H1 (cell line): ENCODE measurements around the gene PROK1. TPM values are rescaled to one million over a fixed set of nuclear protein-coding genes. Genes with fewer than 3 reads are reported as not detected.

ENCODE experiments used
- BCL11A ChIP-seq, 2 experiments: IDR thresholded peaks; one replicate each; pipeline ENCODE4 v1.6.1; 2011; ENCODE audit warnings: low read depth in 2 of 2, low read length in 2 of 2, mild to moderate bottlenecking in 2 of 2
- CREB1 ChIP-seq: IDR thresholded peaks from 2 replicates; pipeline ENCODE4 v1.6.1; 2012; ENCODE audit warnings: inconsistent platforms
- MAFK ChIP-seq: IDR thresholded peaks from 2 replicates; pipeline ENCODE4 v1.6.1; 2012; ENCODE audit warnings: low read depth, mild to moderate bottlenecking, improper control_type of control experiment, low read length
- POLR2A ChIP-seq, 2 experiments: IDR thresholded peaks; 1 replicate in 1 of 2; 2 replicates in 1 of 2; pipeline ENCODE4 v1.6.1; 2011; ENCODE audit warnings: low read depth in 2 of 2, low read length in 2 of 2, mild to moderate bottlenecking in 2 of 2; ENCODE audit errors: control extremely low read depth in 1 of 2
- POLR2AphosphoS5 ChIP-seq: IDR thresholded peaks from 2 replicates; pipeline ENCODE4 v1.6.1; 2011; ENCODE audit warnings: low read depth, low read length
- SP2 ChIP-seq: IDR thresholded peaks from 2 replicates; pipeline ENCODE4 v1.6.1; 2012; ENCODE audit warnings: mild to moderate bottlenecking, low read length, inconsistent platforms
- ZNF274 ChIP-seq: IDR thresholded peaks from 2 replicates; pipeline ENCODE4 v1.7.0; 2012; ENCODE audit warnings: low read length, borderline replicate concordance; ENCODE audit errors: extremely low read depth
- polyA plus RNA-seq, 7 experiments: library from polyadenylated mRNA; depleted of rRNA in 3 of 7; stranded (reverse) in 5 of 7; unstranded in 2 of 7; fragments of >200 nt in 5 of 7; fragments of 200-250 nt in 2 of 7; gene quantifications; 1 replicate in 5 of 7; 2 replicates in 1 of 7; 4 replicates in 1 of 7; pipeline versions ENCODE4 v1.2.1 to v1.2.3, GENCODE V29; 2011 to 2013; ENCODE audit warnings: missing spikeins in 2 of 7, mixed read lengths in 2 of 7
- total RNA-seq: library from RNA; stranded (reverse); fragmentation: NEBNext Ultra II Directional; extraction: Animal tissue kit (Norgen Biotek cat#: 25700); gene quantifications from 2 replicates; pipeline ENCODE4 v1.2.1, GENCODE V29; 2021

The PROK1 gene
- total and polyA plus RNA-seq, 2 of the 8 experiments (the other 6 are each of a cell fraction or from before 2014, with no cell fraction given) = 0.12 TPM; not detected in 1

DNA sequence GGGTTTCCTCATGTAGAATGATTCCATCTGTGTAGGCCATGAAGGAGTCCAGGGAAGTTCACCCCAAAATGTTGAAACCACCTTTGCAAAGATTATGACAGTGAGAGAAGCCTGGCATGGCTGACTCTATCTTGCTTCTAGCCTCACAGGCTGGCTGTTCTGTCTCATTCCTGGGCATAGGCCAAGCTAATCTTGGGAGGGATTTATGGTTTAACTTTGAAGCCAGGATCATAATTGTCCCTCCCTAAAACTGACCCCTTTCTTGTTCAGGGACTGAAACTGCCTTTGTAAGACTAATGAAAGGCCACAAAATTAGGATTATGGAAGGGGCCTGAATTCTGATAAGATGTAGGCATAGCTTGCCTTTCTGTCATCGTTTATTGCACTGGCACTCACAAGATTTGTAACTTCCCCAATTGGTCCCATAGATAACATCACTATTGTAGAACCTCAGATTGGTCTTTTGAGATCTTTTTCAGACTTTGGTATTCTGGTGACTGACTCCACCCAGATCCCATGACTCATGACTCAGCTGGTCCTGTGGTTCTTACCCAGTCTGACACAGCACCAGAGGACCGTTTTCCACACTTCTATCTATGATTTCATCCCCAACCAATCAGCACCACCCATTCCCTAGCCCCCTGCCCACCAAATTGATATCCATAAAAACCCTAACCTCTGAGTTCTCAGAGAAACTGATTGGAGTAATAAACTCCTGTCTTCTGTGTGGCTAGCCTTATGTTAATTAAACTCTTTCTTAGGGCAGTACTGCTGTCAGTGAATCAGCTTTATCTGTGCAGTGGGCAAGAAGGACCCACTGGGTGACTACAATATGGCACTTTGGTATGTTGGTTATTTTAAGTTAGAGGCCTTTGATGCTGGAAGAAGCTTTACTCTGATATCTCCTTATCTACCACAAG, 29.8 kb upstream of the PROK1 start (continued):
- no peak for TF ChIP-seq ZNF274
- TF ChIP-seq MAFK = no peak
- TF ChIP-seq SP2 = no peak
- TF ChIP-seq BCL11A (IDR thresholded peaks at IDR 0.05; ENCODE audit: low read depth in 2 of 2, low read length in 2 of 2) = no peak
- no peak for TF ChIP-seq CREB1
- no peak for TF ChIP-seq POLR2AphosphoS5
- TF ChIP-seq POLR2A (IDR thresholded peaks at IDR 0.05; ENCODE audit: control extremely low read depth in 1 of 2, low read depth in 2 of 2, low read length in 2 of 2) = no peak
